Renal pelvis (tissue), 4 donors: ENCODE results near the gene SPATA31C1. TPM values are rescaled to one million over a fixed set of nuclear protein-coding genes. Genes with fewer than 3 reads are reported as not detected.
A peak's percentile ranks its signal among the peaks of the same experiment; 100 is the strongest.
"Not testable (repeated sequence)": the region's sequence is repeated elsewhere in the genome, so short reads cannot be mapped to it uniquely, and the experiment has no call there.

Source experiments
- DNase-seq: peaks from one replicate; pipeline ENCODE4 v3.0.0-alpha.2; 2013
- polyA plus RNA-seq, 3 donors: library from polyadenylated mRNA; unstranded; fragments of 120-200 nt; gene quantifications; one replicate each; pipeline ENCODE4 v1.2.1, GENCODE V29; 2013; ENCODE audit not compliant: insufficient read length in 3 of 3

SPATA31C1 gene
- polyA plus RNA-seq, 3 donors: 0.55 to 0.80 (median 0.62) TPM

- DNase-seq: not testable (repeated sequence)
These were observed 19.6 kb downstream of the SPATA31C1 start for GRCh38 chr9:87937352-87937751.

DNA sequence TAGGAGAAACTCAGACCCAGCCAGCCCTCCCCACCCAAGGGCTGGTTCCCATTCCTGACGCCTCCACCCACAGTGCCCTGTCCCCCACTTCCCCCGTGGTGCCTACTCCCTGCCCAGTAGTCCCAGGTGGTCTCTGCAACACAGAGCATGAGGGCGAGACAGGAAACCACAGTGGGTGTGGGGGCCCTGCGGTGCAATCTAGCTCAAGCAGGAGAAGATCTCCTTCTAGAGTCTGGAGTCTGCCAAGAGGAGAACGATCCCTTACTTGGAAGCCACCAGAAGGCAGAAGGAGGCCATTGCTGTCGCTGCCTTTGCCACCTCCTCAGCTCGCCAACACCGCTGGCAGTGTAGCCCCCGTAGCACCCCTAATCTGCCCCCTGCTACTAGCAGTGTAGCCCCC lies 20.2 kb downstream of the SPATA31C1 start:
- not testable (repeated sequence) for DNase-seq

DNA sequence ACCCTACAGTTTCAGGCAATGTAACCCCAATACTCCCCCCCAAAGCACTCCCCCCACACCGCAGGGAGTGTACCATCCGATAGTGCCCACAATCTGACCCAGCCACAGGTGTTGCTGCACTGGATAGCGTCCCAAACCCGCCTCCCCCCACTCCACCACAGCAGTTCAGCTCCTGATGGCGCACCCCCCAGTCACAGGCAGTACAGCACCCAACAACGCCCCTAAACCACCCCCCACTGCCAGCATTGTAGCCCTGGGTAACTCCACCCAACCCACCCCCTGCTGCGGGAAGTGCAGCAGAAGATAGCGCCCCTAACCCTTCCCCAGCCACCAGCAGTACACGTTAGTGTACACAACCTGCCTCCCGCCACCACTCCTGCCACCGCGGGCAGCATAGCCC lies 20.6 kb downstream of the SPATA31C1 start:
- DNase-seq: not testable (repeated sequence)

DNA sequence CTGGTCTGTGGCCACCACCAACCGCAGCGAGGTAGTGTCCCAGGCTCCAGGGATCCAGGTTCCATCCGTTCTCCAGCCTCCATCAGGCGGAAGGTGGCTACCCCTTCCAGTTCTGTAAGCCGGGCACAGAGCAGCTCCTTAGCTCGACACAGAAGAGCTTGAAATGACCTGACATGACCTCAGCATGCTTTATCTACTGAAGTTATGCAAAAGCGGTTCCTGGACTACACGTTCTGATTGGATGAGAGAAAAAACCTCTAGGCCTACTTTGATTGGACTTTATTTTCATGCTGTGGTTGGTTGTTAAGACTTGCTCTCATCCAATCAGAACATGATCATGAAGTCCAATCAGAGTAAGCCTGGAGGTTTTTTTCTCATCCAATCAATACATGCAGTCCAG lies 21.3 kb downstream of the SPATA31C1 start:
- DNase-seq: not testable (repeated sequence)

GRCh38 chr9:87944096-87944495 lies 26.3 kb downstream of the SPATA31C1 start:
- DNase-seq: no peak

DNA sequence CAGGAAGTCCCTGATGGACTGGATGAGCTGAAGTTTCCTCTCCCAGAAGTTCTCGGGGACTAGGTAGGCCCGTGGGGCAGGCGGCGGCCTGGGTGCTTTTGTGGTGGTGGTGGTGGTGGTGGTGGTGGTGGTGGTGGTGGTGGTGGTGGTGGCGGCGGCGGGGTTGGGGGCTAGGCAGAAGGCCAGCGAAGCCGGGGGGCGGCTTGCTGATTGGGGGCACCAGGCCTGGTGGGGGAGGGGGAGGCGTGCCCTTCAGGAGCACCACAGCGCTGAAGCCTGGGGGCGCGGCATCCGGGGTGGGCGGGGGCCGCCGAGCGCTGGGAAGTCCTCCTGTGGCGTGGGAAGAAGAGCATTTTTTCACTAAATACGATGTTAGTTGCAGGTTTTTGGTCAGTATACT lies 26.9 kb downstream of the SPATA31C1 start:
- DNase-seq: peak; percentile 7

DNA sequence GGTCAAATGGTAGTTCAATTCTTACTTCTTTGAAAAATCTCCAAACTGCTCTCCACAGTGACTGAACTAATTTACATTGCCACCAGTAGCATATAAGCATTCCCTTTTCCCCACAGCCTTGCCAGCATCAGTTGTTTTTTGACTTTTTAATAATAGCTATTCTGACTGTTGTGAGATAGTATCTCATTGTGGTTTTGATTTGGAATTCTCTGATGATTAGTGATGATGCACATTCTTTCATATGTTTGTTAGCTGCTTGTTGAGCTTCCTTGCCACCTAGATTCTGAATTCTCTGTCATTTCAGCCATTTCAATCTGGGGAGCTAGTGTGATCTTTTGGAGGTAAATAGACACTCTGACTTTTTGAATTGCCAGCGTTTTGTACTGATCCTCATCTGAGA lies 32.5 kb downstream of the SPATA31C1 start:
- no peak for DNase-seq

- no peak for DNase-seq
These were observed 33.2 kb downstream of the SPATA31C1 start for GRCh38 chr9:87950765-87951488.

DNA sequence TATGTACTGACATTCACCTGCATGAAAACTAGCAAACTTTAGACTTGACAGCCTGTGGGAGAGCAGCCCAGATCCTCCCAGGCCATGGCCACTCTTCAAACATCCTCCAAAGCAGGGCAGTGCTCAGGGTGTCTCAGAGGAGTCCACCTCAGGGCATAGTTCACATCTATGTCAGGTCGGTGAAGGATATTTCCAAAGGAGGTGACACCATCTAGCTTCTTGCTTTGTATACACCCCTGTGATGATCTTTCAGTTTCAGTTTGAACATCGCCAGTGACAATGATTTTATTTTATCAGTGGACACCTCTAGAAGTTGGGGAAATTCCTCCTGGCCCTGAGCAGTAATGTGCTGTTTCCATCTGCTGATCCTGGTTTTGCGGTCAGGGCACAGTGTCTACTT lies 36.5 kb downstream of the SPATA31C1 start:
- no peak for DNase-seq

- DNase-seq: no peak
These were observed 40.1 kb downstream of the SPATA31C1 start for GRCh38 chr9:87957839-87958238.

GRCh38 chr9:87958591-87958990 lies 40.8 kb downstream of the SPATA31C1 start:
- DNase-seq: no peak

DNA sequence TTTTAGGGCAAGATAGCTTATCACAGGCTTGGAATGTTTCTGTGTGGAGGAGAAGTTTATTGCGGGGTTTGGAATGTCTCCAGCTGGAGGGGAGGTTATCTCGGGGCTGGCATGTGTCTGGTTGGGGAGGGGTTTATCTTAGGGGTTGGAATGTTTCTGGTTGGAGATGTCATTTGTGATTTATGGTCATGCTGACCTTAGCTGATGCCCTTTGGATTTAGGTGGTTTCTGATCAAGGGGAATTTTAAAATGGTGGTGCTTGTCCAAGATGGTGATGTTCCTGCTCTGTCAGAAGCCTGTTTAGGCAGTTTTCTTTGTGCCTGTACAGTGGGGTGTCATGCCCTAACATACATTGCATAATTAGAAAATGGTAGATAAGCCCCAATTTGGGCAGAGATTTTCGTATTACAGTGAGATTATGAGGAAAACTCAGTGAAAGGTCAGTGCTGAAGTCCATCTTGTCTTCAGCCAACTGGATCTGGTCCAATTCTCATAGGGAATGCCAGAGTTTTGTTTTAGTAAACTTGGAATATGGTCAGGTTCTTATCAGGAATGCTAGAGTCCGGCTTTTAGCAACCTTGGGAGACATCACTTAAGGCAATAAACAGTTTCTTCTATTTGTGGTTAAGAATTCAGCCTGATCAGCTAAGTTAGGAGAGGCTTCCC lies 42.3 kb downstream of the SPATA31C1 start:
- DNase-seq: no peak

DNA sequence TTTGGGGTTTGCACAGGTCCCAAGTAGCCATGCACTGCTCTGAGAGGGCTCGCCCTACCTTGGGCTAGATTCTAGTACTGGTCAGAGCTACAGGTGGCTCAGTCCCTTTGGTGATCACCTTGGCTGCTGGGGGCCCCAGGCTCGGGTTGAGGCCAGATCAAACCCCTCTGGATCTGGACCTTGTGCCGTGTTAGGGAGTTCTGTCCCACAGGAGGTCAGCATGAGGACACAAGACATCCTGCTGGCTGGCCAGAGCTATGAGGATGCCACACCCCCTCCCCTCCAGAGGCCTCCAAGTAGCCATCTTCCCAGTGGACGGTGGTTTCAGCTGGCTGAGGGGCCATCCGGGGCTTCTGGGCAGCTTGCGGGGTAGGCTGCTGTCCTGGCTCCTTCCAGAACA lies 46.0 kb downstream of the SPATA31C1 start:
- DNase-seq: no peak

- DNase-seq: no peak
These were observed 47.1 kb downstream of the SPATA31C1 start for GRCh38 chr9:87964826-87965225.

DNA sequence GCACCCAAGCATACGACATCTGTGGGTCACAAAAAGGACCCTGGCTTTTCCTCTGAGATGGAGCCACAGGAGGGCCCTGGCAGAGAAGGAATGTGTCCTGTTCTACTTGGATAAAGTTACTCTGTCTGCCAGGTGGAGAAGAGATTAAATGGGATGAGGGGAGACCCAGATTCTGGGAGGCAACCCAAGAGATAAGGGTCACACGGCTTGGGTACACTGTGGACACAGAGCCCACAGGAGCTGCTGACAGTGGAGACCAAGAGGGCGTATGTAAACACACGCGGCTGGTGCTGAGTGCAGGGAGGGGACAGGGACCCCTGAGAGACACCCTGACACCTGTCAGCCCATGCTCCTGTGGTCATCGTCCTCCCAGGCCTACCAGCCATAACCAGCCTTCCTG lies 50.4 kb downstream of the SPATA31C1 start:
- DNase-seq: no peak

DNA sequence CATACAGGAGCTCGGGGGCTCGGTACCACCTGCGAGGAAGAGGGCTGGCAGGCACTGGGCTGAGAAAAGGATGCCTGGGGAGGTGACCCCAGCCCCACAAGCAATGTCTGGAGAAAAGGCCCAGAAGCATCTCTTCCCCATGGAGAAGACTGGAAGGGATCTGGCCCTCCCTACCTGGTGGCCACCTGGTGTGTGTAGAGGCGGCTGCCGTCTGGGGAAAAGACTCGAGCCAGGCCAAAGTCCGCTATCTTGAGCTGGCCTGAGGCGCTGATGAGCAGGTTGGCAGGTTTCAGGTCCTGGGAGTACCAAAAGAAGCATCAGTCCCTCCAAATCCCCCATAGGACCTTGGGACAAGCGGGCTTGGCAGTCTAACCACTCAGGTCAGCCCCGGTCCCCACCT lies 52.8 kb downstream of the SPATA31C1 start:
- no peak for DNase-seq

GRCh38 chr9:87973122-87973521 lies 55.4 kb downstream of the SPATA31C1 start:
- DNase-seq: no peak

Other genes starting within 250 kb of the SPATA31C1 start
- gene CTSL, start 191.8 kb upstream of the SPATA31C1 start, polyA plus RNA-seq: 100 to 1,000 TPM; 148 to 169 (median 164) TPM
- not detected for gene SPATA31E1, start 35.1 kb upstream of the SPATA31C1 start, polyA plus RNA-seq
- gene CDK20, start 56.6 kb downstream of the SPATA31C1 start, polyA plus RNA-seq: 10 to 100 TPM; 19.3 to 25.4 (median 24.4) TPM
- gene SPATA31C2, start 220.5 kb downstream of the SPATA31C1 start, polyA plus RNA-seq: under 1 TPM; 0.41 to 0.71 (median 0.46) TPM